LHCN-M2 (cell line): ENCODE results near the gene NXPH1. TPM values are rescaled to one million over a fixed set of nuclear protein-coding genes. Genes with fewer than 3 reads are reported as not detected.

Experiments used
- DNase-seq: peaks from one replicate; pipeline ENCODE4 v3.0.0-alpha.2; 2012; ENCODE audit warnings: low read depth
- total RNA-seq: library from RNA; depleted of rRNA; stranded (reverse); fragments of >200 nt; gene quantifications from 2 replicates; pipeline ENCODE4 v1.2.3, GENCODE V29; 2014

The NXPH1 gene
- total RNA-seq, 1 experiment from 2014 or later: 1.0 TPM

- DNase-seq: no peak
Observed at GRCh38 chr7:8590225-8590624, 156.8 kb downstream of the NXPH1 start.

- no peak for DNase-seq
Observed at GRCh38 chr7:8590791-8591190, 157.4 kb downstream of the NXPH1 start.

- no peak for DNase-seq
Observed at GRCh38 chr7:8591289-8591688, 157.9 kb downstream of the NXPH1 start.

GRCh38 chr7:8592167-8592566 lies 158.8 kb downstream of the NXPH1 start:
- no peak for DNase-seq

GRCh38 chr7:8594115-8594514 lies 160.7 kb downstream of the NXPH1 start:
- DNase-seq: peak; percentile 63

- no peak for DNase-seq
Observed at GRCh38 chr7:8597565-8597964, 164.2 kb downstream of the NXPH1 start.

GRCh38 chr7:8601121-8601520 lies 167.7 kb downstream of the NXPH1 start:
- DNase-seq: no peak

GRCh38 chr7:8605221-8605620 lies 171.8 kb downstream of the NXPH1 start:
- no peak for DNase-seq

GRCh38 chr7:8612584-8612983 lies 179.2 kb downstream of the NXPH1 start:
- no peak for DNase-seq

GRCh38 chr7:8613191-8613590 lies 179.8 kb downstream of the NXPH1 start:
- no peak for DNase-seq

GRCh38 chr7:8615019-8615418 lies 181.6 kb downstream of the NXPH1 start:
- DNase-seq: no peak

- no peak for DNase-seq
Observed at GRCh38 chr7:8618441-8619070, 185.1 kb downstream of the NXPH1 start.

- DNase-seq: no peak
Observed at GRCh38 chr7:8620169-8620568, 186.8 kb downstream of the NXPH1 start.

- DNase-seq: no peak
Observed at GRCh38 chr7:8625612-8626011, 192.2 kb downstream of the NXPH1 start.

- no peak for DNase-seq
Observed at GRCh38 chr7:8627325-8627724, 193.9 kb downstream of the NXPH1 start.

- no peak for DNase-seq
Observed at GRCh38 chr7:8628656-8629055, 195.2 kb downstream of the NXPH1 start.

- DNase-seq: peak; percentile 29
Observed at GRCh38 chr7:8629504-8629903, 196.1 kb downstream of the NXPH1 start.

GRCh38 chr7:8637322-8637721 lies 203.9 kb downstream of the NXPH1 start:
- no peak for DNase-seq

- peak; percentile 68 for DNase-seq
Observed at GRCh38 chr7:8638076-8638475, 204.7 kb downstream of the NXPH1 start.

- DNase-seq: no peak
Observed at GRCh38 chr7:8639668-8640067, 206.3 kb downstream of the NXPH1 start.

- DNase-seq: no peak
Observed at GRCh38 chr7:8640671-8641070, 207.3 kb downstream of the NXPH1 start.

- no peak for DNase-seq
Observed at GRCh38 chr7:8668627-8669500, 235.5 kb downstream of the NXPH1 start.

- no peak for DNase-seq
Observed at GRCh38 chr7:8669501-8669851, 236.1 kb downstream of the NXPH1 start.
